H1 (cell line): ENCODE results near the gene DHRS7B. TPM values are rescaled to one million over a fixed set of nuclear protein-coding genes. Genes with fewer than 3 reads are reported as not detected.

Experiments used
- CTCF ChIA-PET: fragments of 300-600 bp; sonication (Branson Sonifier 250); formaldehyde crosslinking; loops from one replicate; lab custom pipeline; 2021; ENCODE audit not compliant: partially characterized antibody; lab: Charles Lee
- POLR2A ChIA-PET: fragments of 300-600 bp; sonication (Branson Sonifier 250); formaldehyde crosslinking; loops from one replicate; lab custom pipeline; 2021; ENCODE audit warnings: inconsistent platforms; ENCODE audit not compliant: partially characterized antibody; lab: Charles Lee
- DNase-seq, 2 experiments: peaks; one replicate each; pipeline versions ENCODE4 v3.0.0 to v3.0.0-alpha.2; 2010 to 2022; ENCODE audit warnings: low spot score in 2 of 2, low read depth in 1 of 2, mixed read lengths in 1 of 2
- FAIRE-seq: peaks from 2 replicates; lab custom pipeline; 2011; peaks lifted over from hg19 to GRCh38; lab: Jason Lieb, UNC
- H2AFZ ChIP-seq: 2 replicates; pipeline ENCODE4 v1.8.1; 2012; ENCODE audit warnings: low read length, inconsistent platforms
- H2AK5ac ChIP-seq: 2 replicates; pipeline ENCODE4 v1.6.1; 2013; ENCODE audit warnings: low read depth, low read length
- H2BK120ac ChIP-seq: replicated peaks from 2 replicates; pipeline ENCODE3; 2013; ENCODE audit warnings: low read depth, low read length, inconsistent platforms
- H2BK12ac ChIP-seq: 2 replicates; pipeline ENCODE4 v1.6.1; 2013; ENCODE audit warnings: low read depth, low read length
- H2BK15ac ChIP-seq: 2 replicates; pipeline ENCODE4 v1.6.1; 2013; ENCODE audit warnings: low read length
- H2BK20ac ChIP-seq: 2 replicates; pipeline ENCODE4 v1.6.1; 2013; ENCODE audit warnings: low read length
- H2BK5ac ChIP-seq: 2 replicates; pipeline ENCODE4 v1.6.1; 2013; ENCODE audit warnings: low read depth, low read length
- H3K14ac ChIP-seq: 2 replicates; pipeline ENCODE4 v1.6.1; 2013; ENCODE audit warnings: inconsistent platforms; ENCODE audit not compliant: insufficient read length
- H3K18ac ChIP-seq: 2 replicates; pipeline ENCODE4 v1.6.1; 2013; ENCODE audit warnings: low read length; ENCODE audit errors: extremely low read depth
- H3K23ac ChIP-seq: 2 replicates; pipeline ENCODE4 v1.6.1; 2013; ENCODE audit warnings: inconsistent platforms; ENCODE audit not compliant: insufficient read length
- H3K23me2 ChIP-seq: 2 replicates; pipeline ENCODE4 v1.6.1; 2013; ENCODE audit warnings: low read depth, low read length
- H3K27ac ChIP-seq: 2 replicates; pipeline ENCODE4 v1.6.1; 2011; ENCODE audit warnings: low read depth, low read length, inconsistent platforms
- H3K27me3 ChIP-seq, 4 experiments: replicated peaks in 1 of 4; 1 replicate in 1 of 4; 2 replicates in 3 of 4; pipeline versions ENCODE4 v1.6.1 to v1.8.1; 2011 to 2013; ENCODE audit warnings: low read length in 3 of 4, mild to moderate bottlenecking in 3 of 4, inconsistent platforms in 2 of 4, mixed read lengths in 2 of 4, moderate library complexity in 1 of 4; ENCODE audit not compliant: control insufficient read depth in 3 of 4, insufficient read depth in 3 of 4; ENCODE audit errors: extremely low read depth in 1 of 4
- H3K36me3 ChIP-seq, 4 experiments: 2 replicates each; pipeline versions ENCODE4 v1.6.1 to v1.8.1; 2011 to 2013; ENCODE audit warnings: mild to moderate bottlenecking in 4 of 4, low read length in 3 of 4, moderate library complexity in 2 of 4, control low read depth in 1 of 4, inconsistent platforms in 1 of 4; ENCODE audit not compliant: insufficient read depth in 4 of 4, control insufficient read depth in 2 of 4
- H3K4ac ChIP-seq: replicated peaks from 2 replicates; pipeline ENCODE3; 2013; ENCODE audit warnings: low read length, low read depth, mixed read lengths, inconsistent platforms; ENCODE audit not compliant: insufficient read length
- H3K4me1 ChIP-seq, 4 experiments: replicated peaks in 1 of 4; 1 replicate in 1 of 4; 2 replicates in 3 of 4; pipeline versions ENCODE4 v1.6.1 to v1.8.1; 2011 to 2013; ENCODE audit warnings: low read length in 3 of 4, inconsistent platforms in 2 of 4, mixed read lengths in 1 of 4; ENCODE audit not compliant: insufficient read depth in 4 of 4, control insufficient read depth in 3 of 4
- H3K4me2 ChIP-seq, 2 experiments: 2 replicates each; pipeline versions ENCODE4 v1.6.1 to v1.8.1; 2011 to 2013; ENCODE audit warnings: low read depth in 2 of 2, low read length in 2 of 2, control low read depth in 1 of 2, inconsistent platforms in 1 of 2, mild to moderate bottlenecking in 1 of 2; ENCODE audit not compliant: insufficient read depth in 1 of 2
- H3K4me3 ChIP-seq, 4 experiments: fragments of 200-600, 300-600 bp in 1 of 4; sonication (generic), shearing (Covaris generic), sonication (Bioruptor Twin) in 1 of 4; 2 replicates each; pipeline versions ENCODE4 v1.5.1 to v1.8.1; 2011 to 2016; ENCODE audit warnings: low read length in 4 of 4, low read depth in 3 of 4, control low read depth in 2 of 4, inconsistent platforms in 2 of 4, mild to moderate bottlenecking in 2 of 4, mixed read lengths in 1 of 4, moderate library complexity in 1 of 4; ENCODE audit not compliant: insufficient read depth in 2 of 4; ENCODE audit errors: extremely low read depth in 1 of 4
- H3K56ac ChIP-seq: replicated peaks from 2 replicates; pipeline ENCODE3; 2013; ENCODE audit warnings: low read depth, mild to moderate bottlenecking, mixed read lengths, low read length, inconsistent platforms; ENCODE audit not compliant: insufficient read length
- H3K79me1 ChIP-seq: 2 replicates; pipeline ENCODE4 v1.6.1; 2013; ENCODE audit warnings: low read depth, low read length, control low read depth
- H3K79me2 ChIP-seq, 2 experiments: 2 replicates each; pipeline versions ENCODE4 v1.6.1 to v1.8.1; 2012 to 2013; ENCODE audit warnings: low read length in 2 of 2, mild to moderate bottlenecking in 2 of 2, inconsistent platforms in 1 of 2; ENCODE audit not compliant: insufficient read depth in 2 of 2, control insufficient read depth in 1 of 2
- H3K9ac ChIP-seq, 4 experiments: replicated peaks in 1 of 4; 1 replicate in 1 of 4; 2 replicates in 3 of 4; pipeline versions ENCODE4 v1.6.1 to v1.8.1; 2011 to 2013; ENCODE audit warnings: low read depth in 3 of 4, low read length in 3 of 4, control low read depth in 2 of 4, mild to moderate bottlenecking in 2 of 4, moderate library complexity in 2 of 4, inconsistent platforms in 1 of 4; ENCODE audit errors: extremely low read depth in 1 of 4
- H3K9me3 ChIP-seq, 2 experiments: 2 replicates each; pipeline versions ENCODE4 v1.6.1 to v1.8.1; 2012 to 2013; ENCODE audit warnings: mild to moderate bottlenecking in 2 of 2, moderate library complexity in 2 of 2, control low read depth in 1 of 2, inconsistent platforms in 1 of 2, low read depth in 1 of 2, low read length in 1 of 2, mixed read lengths in 1 of 2; ENCODE audit not compliant: insufficient read depth in 2 of 2
- H4K20me1 ChIP-seq, 2 experiments: replicated peaks in 1 of 2; 2 replicates each; pipeline versions ENCODE3 to v1.8.1; 2011 to 2013; ENCODE audit warnings: inconsistent platforms in 2 of 2, low read length in 2 of 2, mild to moderate bottlenecking in 1 of 2; ENCODE audit not compliant: insufficient read depth in 2 of 2, control insufficient read depth in 1 of 2
- H4K5ac ChIP-seq: 2 replicates; pipeline ENCODE4 v1.6.1; 2013; ENCODE audit warnings: low read length, low read depth, mixed read lengths, inconsistent platforms; ENCODE audit not compliant: insufficient read length
- H4K8ac ChIP-seq: 2 replicates; pipeline ENCODE4 v1.8.0; 2013; ENCODE audit warnings: mild to moderate bottlenecking, moderate library complexity, low read length, inconsistent platforms; ENCODE audit not compliant: insufficient read depth; ENCODE audit errors: extremely low read depth
- H4K91ac ChIP-seq: replicated peaks from 2 replicates; pipeline ENCODE3; 2013; ENCODE audit warnings: low read length, mixed read lengths, inconsistent platforms; ENCODE audit not compliant: insufficient read length
- CBX8 ChIP-seq: fragments of 300-800, 300-1000 bp; sonication (generic); IDR thresholded peaks from 2 replicates; pipeline ENCODE4 v1.7.1; 2016; ENCODE audit warnings: low read depth, low read length, borderline replicate concordance
- HDAC6 ChIP-seq: IDR thresholded peaks from one replicate; pipeline ENCODE4 v1.7.1; 2012; ENCODE audit warnings: low read depth, mild to moderate bottlenecking, inconsistent platforms, low read length, moderate library complexity
- JUND ChIP-seq: IDR thresholded peaks from 2 replicates; pipeline ENCODE4 v1.6.1; 2011; ENCODE audit warnings: mild to moderate bottlenecking, improper control_type of control experiment, low read length
- KDM5A ChIP-seq: fragments of 200-600 bp; IDR thresholded peaks from 2 replicates; pipeline ENCODE4 v1.7.1; 2012; ENCODE audit warnings: mild to moderate bottlenecking, low read length, inconsistent platforms, mixed read lengths
- PHF8 ChIP-seq: fragments of 200-600 bp; sonication (generic); conservative IDR thresholded peaks from 2 replicates; pipeline ENCODE4 v1.7.1; 2012; ENCODE audit warnings: low read depth, mild to moderate bottlenecking, inconsistent platforms, low read length, moderate library complexity
- RAD21 ChIP-seq, 2 experiments: IDR thresholded peaks in 1 of 2; conservative IDR thresholded peaks in 1 of 2; 2 replicates each; pipeline ENCODE4 v1.6.1; 2011; ENCODE audit warnings: low read depth in 2 of 2, low read length in 2 of 2, improper control_type of control experiment in 1 of 2, inconsistent platforms in 1 of 2, mild to moderate bottlenecking in 1 of 2, moderate library complexity in 1 of 2
- SIN3A ChIP-seq, 2 experiments: IDR thresholded peaks in 1 of 2; conservative IDR thresholded peaks in 1 of 2; 2 replicates each; pipeline ENCODE4 v1.6.1; 2011 to 2012; ENCODE audit warnings: low read length in 2 of 2, improper control_type of control experiment in 1 of 2, low read depth in 1 of 2, mild to moderate bottlenecking in 1 of 2
- SP1 ChIP-seq: IDR thresholded peaks from 2 replicates; pipeline ENCODE4 v1.6.1; 2011; ENCODE audit warnings: low read depth, low read length
- SP2 ChIP-seq: IDR thresholded peaks from 2 replicates; pipeline ENCODE4 v1.6.1; 2012; ENCODE audit warnings: mild to moderate bottlenecking, low read length, inconsistent platforms
- SRF ChIP-seq: IDR thresholded peaks from 2 replicates; pipeline ENCODE4 v1.6.1; 2011; ENCODE audit warnings: mild to moderate bottlenecking, low read depth, low read length, moderate library complexity
- WGBS, 2 experiments: shearing (Covaris generic) in 1 of 2; methylation state at CpG; one replicate each; pipeline versions ENCODE4 v1.1.6 to v1.1.7; 2013 to 2015; ENCODE audit warnings: low lambda C conversion rate in 2 of 2, mixed read lengths in 2 of 2, inconsistent platforms in 1 of 2, low coverage in 1 of 2, missing lambda C conversion rate in 1 of 2; ENCODE audit not compliant: insufficient replicate concordance in 2 of 2, insufficient coverage in 1 of 2, insufficient read length in 1 of 2; ENCODE audit errors: extremely low coverage in 1 of 2, missing lambda C conversion rate in 1 of 2; 5-methylcytosine and 5-hydroxymethylcytosine counted together
- polyA plus RNA-seq, 7 experiments: library from polyadenylated mRNA; depleted of rRNA in 3 of 7; stranded (reverse) in 5 of 7; unstranded in 2 of 7; fragments of >200 nt in 5 of 7; fragments of 200-250 nt in 2 of 7; gene quantifications; 1 replicate in 5 of 7; 2 replicates in 1 of 7; 4 replicates in 1 of 7; pipeline versions ENCODE4 v1.2.1 to v1.2.3, GENCODE V29; 2011 to 2013; ENCODE audit warnings: missing spikeins in 2 of 7, mixed read lengths in 2 of 7
- total RNA-seq: library from RNA; stranded (reverse); fragmentation: NEBNext Ultra II Directional; extraction: Animal tissue kit (Norgen Biotek cat#: 25700); gene quantifications from 2 replicates; pipeline ENCODE4 v1.2.1, GENCODE V29; 2021
- TF ChIP-seq, protein P1 (sequence below): IDR thresholded peaks from 2 replicates; pipeline ENCODE4 v1.6.1; 2012; ENCODE audit warnings: low read length, inconsistent platforms

Gene DHRS7B
- total and polyA plus RNA-seq, 2 of the 8 experiments (the other 6 are each of a cell fraction or from before 2014, with no cell fraction given): 11.0 to 27.9 TPM

DNA sequence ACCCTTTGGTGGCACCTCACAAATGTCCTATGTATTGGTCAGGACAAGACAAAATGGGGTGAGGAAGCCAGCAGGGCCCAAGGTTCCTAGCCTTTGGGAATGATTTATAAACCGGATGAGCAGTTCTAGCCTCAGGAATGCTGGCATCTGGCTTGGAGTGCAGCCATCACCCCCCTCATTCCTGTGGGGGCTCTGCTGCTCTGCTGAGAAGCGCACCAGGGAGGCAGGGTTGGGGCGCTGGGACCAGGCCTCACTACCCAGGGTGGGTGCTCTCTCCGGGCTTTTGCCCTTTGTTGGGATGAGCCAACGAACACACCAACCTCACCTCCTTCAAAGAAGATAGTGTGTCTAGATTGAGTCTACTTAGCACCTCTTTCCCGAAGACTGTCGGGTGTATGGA is 47.9 kb downstream of the DHRS7B start:
- Histone ChIP-seq H3K23me2 (no peaks in the 10 kb centered on the region), H3K18ac (no peak overlapping the region), H3K23ac (no peak overlapping the region), H3K4me3 (no peak overlapping the region), H2BK12ac (no peak overlapping the region), H3K4me2 (no peak overlapping the region), H2BK120ac (no peak overlapping the region), H3K79me1 (no peaks in the 10 kb centered on the region), H3K9me3 (no peaks in the 10 kb centered on the region), H4K5ac (no peak overlapping the region), H4K91ac (no peak overlapping the region), H2AK5ac (no peak overlapping the region), H3K4me1 (no peaks in the 10 kb centered on the region), H3K56ac (no peak overlapping the region), H3K27me3 (no peaks in the 10 kb centered on the region), H2BK5ac (no peak overlapping the region; the same call in 1 of the 2 replicates), H2BK20ac (no peak overlapping the region), H4K20me1 (no peaks in the 10 kb centered on the region), H3K79me2 (no peaks in the 10 kb centered on the region), H3K27ac (no peak overlapping the region), H3K14ac (no peak overlapping the region), H3K9ac (no peak overlapping the region), H3K36me3 (no peaks in the 10 kb centered on the region; a peak in 1 of 8 replicates), H4K8ac (no peak overlapping the region), H3K4ac (no peak overlapping the region), H2BK15ac (no peak overlapping the region), H2AFZ (no peak overlapping the region)
- no peak for TF ChIP-seq HDAC6
- TF ChIP-seq, protein P1, sequence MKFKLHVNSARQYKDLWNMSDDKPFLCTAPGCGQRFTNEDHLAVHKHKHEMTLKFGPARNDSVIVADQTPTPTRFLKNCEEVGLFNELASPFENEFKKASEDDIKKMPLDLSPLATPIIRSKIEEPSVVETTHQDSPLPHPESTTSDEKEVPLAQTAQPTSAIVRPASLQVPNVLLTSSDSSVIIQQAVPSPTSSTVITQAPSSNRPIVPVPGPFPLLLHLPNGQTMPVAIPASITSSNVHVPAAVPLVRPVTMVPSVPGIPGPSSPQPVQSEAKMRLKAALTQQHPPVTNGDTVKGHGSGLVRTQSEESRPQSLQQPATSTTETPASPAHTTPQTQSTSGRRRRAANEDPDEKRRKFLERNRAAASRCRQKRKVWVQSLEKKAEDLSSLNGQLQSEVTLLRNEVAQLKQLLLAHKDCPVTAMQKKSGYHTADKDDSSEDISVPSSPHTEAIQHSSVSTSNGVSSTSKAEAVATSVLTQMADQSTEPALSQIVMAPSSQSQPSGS: no peak
- TF ChIP-seq KDM5A: no peak
- TF ChIP-seq JUND: no peak
- no peak for TF ChIP-seq SIN3A (conservative IDR thresholded peaks at IDR 0.05 in 1 of 2, IDR thresholded peaks at IDR 0.05 in 1 of 2; ENCODE audit: low read depth in 1 of 2, low read length in 2 of 2)
- TF ChIP-seq SP1: no peak
- TF ChIP-seq SP2: no peak
- TF ChIP-seq CBX8: no peak
- TF ChIP-seq PHF8: no peak
- no peak for TF ChIP-seq RAD21 (IDR thresholded peaks at IDR 0.05 in 1 of 2, conservative IDR thresholded peaks at IDR 0.05 in 1 of 2; ENCODE audit: low read depth in 2 of 2, low read length in 2 of 2)
- no peak for TF ChIP-seq SRF
- ChIA-PET POLR2A (interaction anchor here (1.1 kb wide), 2 partner anchors 11 to 18 kb away, joined by 3 read pairs; no protein-coding TSS in a partner anchor), CTCF (interaction anchor here (1.2 to 2.9 kb wide), 4 partner anchors 11 to 75 kb away, joined by 3 to 16 read pairs (median 5); no protein-coding TSS in a partner anchor)
- DNase-seq (no peak), FAIRE-seq (no peak)
- 96% methylated on average over 6 of the region's 7 CpGs; no CpG with 5 or more reads in 1 of the 2 experiments for WGBS, 2 experiments
